ENCODE data around the gene TMEM59L. TPM values are rescaled to one million over a fixed set of nuclear protein-coding genes. Genes with fewer than 3 reads are reported as not detected.

Gene TMEM59L
- total and polyA plus RNA-seq, 9 of the 15 experiments (the other 6 are each of a cell fraction or from before 2014, with no cell fraction given): 0.37 TPM; not detected in 8

GRCh38 chr19:18653853-18654252, 41.2 kb downstream of the TMEM59L start:
- Histone ChIP-seq H3K9me1 (ENCODE audit: control insufficient read depth, insufficient read depth, low read length) (peaks cover 6% of the 10 kb centered on the region), H3K4me3 (no peak overlapping the region), H2AFZ (ENCODE audit: low read depth, low read length) (no peak overlapping the region), H3K9me3 (replicated peaks; ENCODE audit: control insufficient read depth, insufficient read depth, low read depth, low read length) (no peaks in the 10 kb centered on the region), H3K79me2 (ENCODE audit: control insufficient read depth, insufficient read depth, low read length) (no peaks in the 10 kb centered on the region), H3K9ac (ENCODE audit: insufficient read depth in 1 of 2, low read depth in 2 of 2, low read length in 2 of 2) (no peak overlapping the region), H3K36me3 (ENCODE audit: control insufficient read depth, insufficient read depth, low read length) (peaks cover 2% of the 10 kb centered on the region; the same call in 1 of the 3 replicates), H4K20me1 (replicated peaks; ENCODE audit: control insufficient read depth, insufficient read depth, low read length) (peaks cover 54% of the 10 kb centered on the region), H3K27ac (ENCODE audit: extremely low read depth, low read depth, low read length) (no peak overlapping the region), H3K27me3 (ENCODE audit: control insufficient read depth in 2 of 2, insufficient read depth in 2 of 2, low read length in 2 of 2) (no peaks in the 10 kb centered on the region), H3K4me2 (ENCODE audit: insufficient read depth, low read length) (no peak overlapping the region), H3K4me1 (replicated peaks in 1 of 2; ENCODE audit: control insufficient read depth in 2 of 2, insufficient read depth in 2 of 2, low read length in 2 of 2) (peaks cover 4 to 45% of the 10 kb centered on the region in 2 experiments; a peak in 4 of 5 replicates)
- no peak for TF ChIP-seq GABPA (tag; conservative IDR thresholded peaks at IDR 0.05; ENCODE audit: low read depth)
- TF ChIP-seq EGR1 (conservative IDR thresholded peaks at IDR 0.05): peak; percentile 74
- TF ChIP-seq, protein P1, sequence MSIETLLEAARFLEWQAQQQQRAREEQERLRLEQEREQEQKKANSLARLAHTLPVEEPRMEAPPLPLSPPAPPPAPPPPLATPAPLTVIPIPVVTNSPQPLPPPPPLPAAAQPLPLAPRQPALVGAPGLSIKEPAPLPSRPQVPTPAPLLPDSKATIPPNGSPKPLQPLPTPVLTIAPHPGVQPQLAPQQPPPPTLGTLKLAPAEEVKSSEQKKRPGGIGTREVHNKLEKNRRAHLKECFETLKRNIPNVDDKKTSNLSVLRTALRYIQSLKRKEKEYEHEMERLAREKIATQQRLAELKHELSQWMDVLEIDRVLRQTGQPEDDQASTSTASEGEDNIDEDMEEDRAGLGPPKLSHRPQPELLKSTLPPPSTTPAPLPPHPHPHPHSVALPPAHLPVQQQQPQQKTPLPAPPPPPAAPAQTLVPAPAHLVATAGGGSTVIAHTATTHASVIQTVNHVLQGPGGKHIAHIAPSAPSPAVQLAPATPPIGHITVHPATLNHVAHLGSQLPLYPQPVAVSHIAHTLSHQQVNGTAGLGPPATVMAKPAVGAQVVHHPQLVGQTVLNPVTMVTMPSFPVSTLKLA (conservative IDR thresholded peaks at IDR 0.05): no peak
- BruUV-seq (replicated peaks): no TSS peak
- ChIA-PET POLR2A (no interaction called here), CTCF (ENCODE audit: low intra/inter-chr PET ratio) (no interaction called here)
- no peak for DNase-seq (ENCODE audit: extremely low read depth in 1 of 4, low spot score in 3 of 4)
- no CpG with 5 or more reads among the region's 1 CpG for WGBS (ENCODE audit: insufficient coverage, low coverage, missing lambda C conversion rate)
- no peak for ATAC-seq
- intact Hi-C loops (cut with micrococcal nuclease) (no loop called here), in situ Hi-C loops (cut with MboI) (no loop called here)
- FAIRE-seq: no peak

DNA sequence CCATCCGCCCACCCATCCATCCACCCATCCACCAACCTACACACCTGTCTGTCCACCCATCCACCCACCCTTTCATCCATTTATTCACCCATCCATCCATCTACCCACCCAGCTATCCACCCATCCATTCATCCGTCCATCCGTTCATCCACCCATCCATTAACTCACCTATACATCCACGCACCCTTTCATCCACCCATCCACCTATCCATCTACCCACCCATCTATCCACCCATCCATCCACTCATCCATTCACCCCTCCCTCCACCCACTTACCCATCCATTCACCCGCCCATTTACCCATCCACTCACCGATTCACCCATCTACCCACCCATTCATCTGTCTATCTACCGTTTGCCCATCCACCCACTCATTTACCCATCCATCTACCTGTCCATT, 41.8 kb downstream of the TMEM59L start:
- peaks cover 59% of the 10 kb centered on the region for H4K20me1 ChIP-seq (replicated peaks; ENCODE audit: control insufficient read depth, insufficient read depth, low read length)
- intact Hi-C loops (cut with micrococcal nuclease): no loop called here
- no peak overlapping the region for H2AFZ ChIP-seq (ENCODE audit: low read depth, low read length)
- no peaks in the 10 kb centered on the region for H3K27me3 ChIP-seq (ENCODE audit: control insufficient read depth in 2 of 2, insufficient read depth in 2 of 2, low read length in 2 of 2)
- H3K4me3 ChIP-seq: no peak overlapping the region
- FAIRE-seq (no peak), ATAC-seq (no peak), DNase-seq (ENCODE audit: extremely low read depth in 1 of 4, low spot score in 3 of 4) (no peak)
- ChIA-PET POLR2A (interaction anchor here (0.7 kb wide), 1 partner anchor 193 kb away, joined by 3 read pairs; no protein-coding TSS in a partner anchor), CTCF (ENCODE audit: low intra/inter-chr PET ratio) (no interaction called here)
- no peaks in the 10 kb centered on the region for H3K79me2 ChIP-seq (ENCODE audit: control insufficient read depth, insufficient read depth, low read length)
- H3K36me3 ChIP-seq (ENCODE audit: control insufficient read depth, insufficient read depth, low read length): peaks cover 2% of the 10 kb centered on the region; the same call in 1 of the 3 replicates
- no peak overlapping the region for H3K27ac ChIP-seq (ENCODE audit: extremely low read depth, low read depth, low read length)
- in situ Hi-C loops (cut with MboI): no loop called here
- H3K4me2 ChIP-seq (ENCODE audit: insufficient read depth, low read length): no peak overlapping the region
- 40% methylated on average over 6 of the region's 7 CpGs for WGBS (ENCODE audit: insufficient coverage, low coverage, missing lambda C conversion rate)
- H3K4me1 ChIP-seq (replicated peaks in 1 of 2; ENCODE audit: control insufficient read depth in 2 of 2, insufficient read depth in 2 of 2, low read length in 2 of 2): peaks cover 4 to 45% of the 10 kb centered on the region in 2 experiments; a peak in 4 of 5 replicates
- no peak overlapping the region for H3K9ac ChIP-seq (ENCODE audit: insufficient read depth in 1 of 2, low read depth in 2 of 2, low read length in 2 of 2)
- no TSS peak for BruUV-seq (replicated peaks)
- H3K9me3 ChIP-seq (replicated peaks; ENCODE audit: control insufficient read depth, insufficient read depth, low read depth, low read length): no peaks in the 10 kb centered on the region
- H3K9me1 ChIP-seq (ENCODE audit: control insufficient read depth, insufficient read depth, low read length): peaks cover 2% of the 10 kb centered on the region
- TF ChIP-seq ZBTB1 (CRISPR knock-in tag; IDR thresholded peaks at IDR 0.05; ENCODE audit: borderline replicate concordance, low read depth) (no peak), CC2D1A (IDR thresholded peaks at IDR 0.05) (no peak), PHTF2 (CRISPR knock-in tag; IDR thresholded peaks at IDR 0.05) (no peak), TAF9B (IDR thresholded peaks at IDR 0.05; ENCODE audit: partially characterized antibody) (no peak), GATAD2A (IDR thresholded peaks at IDR 0.05) (no peak), CXXC5 (CRISPR knock-in tag; IDR thresholded peaks at IDR 0.05) (no peak), ZBTB26 (CRISPR knock-in tag; IDR thresholded peaks at IDR 0.05) (0 out of 2 replicates have a peak, but pooled peaks have one; percentile 32)
- TF ChIP-seq, protein P2, sequence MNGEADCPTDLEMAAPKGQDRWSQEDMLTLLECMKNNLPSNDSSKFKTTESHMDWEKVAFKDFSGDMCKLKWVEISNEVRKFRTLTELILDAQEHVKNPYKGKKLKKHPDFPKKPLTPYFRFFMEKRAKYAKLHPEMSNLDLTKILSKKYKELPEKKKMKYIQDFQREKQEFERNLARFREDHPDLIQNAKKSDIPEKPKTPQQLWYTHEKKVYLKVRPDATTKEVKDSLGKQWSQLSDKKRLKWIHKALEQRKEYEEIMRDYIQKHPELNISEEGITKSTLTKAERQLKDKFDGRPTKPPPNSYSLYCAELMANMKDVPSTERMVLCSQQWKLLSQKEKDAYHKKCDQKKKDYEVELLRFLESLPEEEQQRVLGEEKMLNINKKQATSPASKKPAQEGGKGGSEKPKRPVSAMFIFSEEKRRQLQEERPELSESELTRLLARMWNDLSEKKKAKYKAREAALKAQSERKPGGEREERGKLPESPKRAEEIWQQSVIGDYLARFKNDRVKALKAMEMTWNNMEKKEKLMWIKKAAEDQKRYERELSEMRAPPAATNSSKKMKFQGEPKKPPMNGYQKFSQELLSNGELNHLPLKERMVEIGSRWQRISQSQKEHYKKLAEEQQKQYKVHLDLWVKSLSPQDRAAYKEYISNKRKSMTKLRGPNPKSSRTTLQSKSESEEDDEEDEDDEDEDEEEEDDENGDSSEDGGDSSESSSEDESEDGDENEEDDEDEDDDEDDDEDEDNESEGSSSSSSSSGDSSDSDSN (IDR thresholded peaks at IDR 0.05; ENCODE audit: borderline replicate concordance in 1 of 2, low read depth in 2 of 2, low read length in 2 of 2): no peak
